OCI-LY1 (cell line): ENCODE data around the gene DOCK3.

Experiments used
- CTCF ChIP-seq: fragments of 200-600 bp; sonication (generic), shearing (Covaris generic); IDR thresholded peaks from 2 replicates; pipeline ENCODE4 v1.5.1; 2017; ENCODE audit warnings: mild to moderate bottlenecking, antibody characterized with exemption, low read length, moderate library complexity, mixed read lengths
- EZH2 ChIP-seq: fragments of 200-600 bp; sonication (generic), shearing (Covaris generic); IDR thresholded peaks from 2 replicates; pipeline ENCODE4 v1.8.0; 2017; ENCODE audit warnings: borderline replicate concordance, mixed run types, mild to moderate bottlenecking, antibody characterized with exemption, low read length, moderate library complexity, mixed read lengths

GRCh38 chr3:50658831-50659230, 15.9 kb upstream of the DOCK3 start:
- TF ChIP-seq CTCF, result no peak
- no peak for TF ChIP-seq EZH2
